Activated CD4-positive, alpha-beta T cell treated with anti-CD3 and anti-CD28 coated beads, Interleukin-2, Interleukin-6, amounts not matched to agents 100 ng/mL and 50 ng/mL, durations not matched to agents 16 hours and 8 hours (primary cell): Measurements from ENCODE around the gene ELMOD3.
"Not testable (repeated sequence)": the region's sequence is repeated elsewhere in the genome, so short reads cannot be mapped to it uniquely, and the experiment has no call there.

Experiments
- DNase-seq: peaks from one replicate; pipeline ENCODE4 v3.0.0-alpha.2; 2020

Gene ELMOD3

DNA sequence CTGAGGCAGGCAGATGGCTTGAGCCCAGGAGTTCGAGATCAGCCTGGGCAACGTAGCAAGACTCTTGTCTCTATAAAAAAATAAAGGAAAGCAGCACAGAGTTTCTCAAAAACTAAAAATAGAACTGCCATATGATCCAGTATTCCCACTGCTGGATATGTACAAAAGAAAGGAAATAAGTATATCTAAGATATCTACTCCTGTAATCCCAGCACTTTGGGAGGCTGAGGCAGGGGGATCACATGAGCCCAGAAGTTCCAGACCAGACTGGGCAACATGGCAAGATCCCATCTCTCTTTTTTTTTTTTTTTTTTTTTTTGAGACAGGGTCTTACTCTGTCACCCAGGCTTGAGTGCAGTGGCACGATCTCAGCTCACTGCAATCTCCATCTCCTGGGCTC lies 24.9 kb upstream of the ELMOD3 start:
- DNase-seq = not testable (repeated sequence)

DNA sequence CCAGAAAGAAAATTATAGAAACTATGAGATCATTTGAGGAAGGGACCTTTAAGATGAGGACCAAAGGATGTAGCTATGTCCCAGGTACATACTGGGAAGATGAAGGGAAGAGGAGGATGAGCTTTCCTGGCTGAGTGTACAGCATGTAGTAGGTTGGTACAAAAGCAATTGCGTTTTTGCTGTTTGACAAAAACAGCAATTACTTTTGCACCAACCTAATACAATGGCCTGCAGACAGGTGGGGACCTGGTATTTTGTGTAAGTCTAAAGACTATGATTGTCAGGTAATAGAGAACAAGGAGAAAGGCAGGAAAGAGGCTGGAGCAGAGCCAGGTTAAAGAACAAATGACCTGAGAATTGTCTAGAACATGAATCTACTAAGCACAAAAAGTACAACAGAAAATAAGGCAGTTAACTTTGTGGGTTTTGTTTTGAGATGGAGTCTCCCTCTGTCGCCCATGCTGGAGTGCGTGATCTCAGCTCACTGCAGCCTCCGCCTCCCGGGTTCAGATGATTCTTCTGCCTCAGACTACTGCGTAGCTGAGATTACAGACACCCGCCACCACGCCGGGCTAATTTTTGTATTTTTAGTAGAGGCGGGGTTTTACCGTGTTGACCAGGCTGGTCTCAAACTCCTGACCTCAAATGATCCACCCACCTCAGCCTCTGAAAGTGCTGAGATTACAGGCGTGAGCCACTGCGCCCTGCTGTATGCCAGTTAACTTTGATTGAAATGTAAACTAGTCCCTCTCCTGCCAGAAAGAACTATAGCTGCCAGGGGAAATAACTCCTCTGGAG lies 23.5 kb upstream of the ELMOD3 start:
- peak; percentile 67 for DNase-seq

DNA sequence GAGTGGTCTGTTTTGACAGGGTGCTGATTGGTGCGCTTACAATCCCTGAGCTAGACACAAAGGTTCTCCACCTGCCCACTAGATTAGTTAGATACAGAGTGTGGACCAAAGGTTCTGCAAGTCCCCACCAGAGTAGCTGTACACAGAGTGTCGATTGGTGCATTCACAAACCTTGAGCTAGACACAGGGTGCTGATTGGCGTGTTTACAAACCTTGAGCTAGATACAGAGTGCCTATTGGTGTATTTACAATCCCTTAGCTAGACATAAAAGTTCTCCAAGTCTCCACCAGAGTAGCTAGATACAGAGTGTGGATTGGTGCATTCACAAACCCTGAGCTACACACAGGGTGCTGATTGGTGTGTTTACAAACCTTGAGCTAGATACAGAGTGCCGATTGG lies 20.7 kb upstream of the ELMOD3 start:
- not testable (repeated sequence) for DNase-seq

DNA sequence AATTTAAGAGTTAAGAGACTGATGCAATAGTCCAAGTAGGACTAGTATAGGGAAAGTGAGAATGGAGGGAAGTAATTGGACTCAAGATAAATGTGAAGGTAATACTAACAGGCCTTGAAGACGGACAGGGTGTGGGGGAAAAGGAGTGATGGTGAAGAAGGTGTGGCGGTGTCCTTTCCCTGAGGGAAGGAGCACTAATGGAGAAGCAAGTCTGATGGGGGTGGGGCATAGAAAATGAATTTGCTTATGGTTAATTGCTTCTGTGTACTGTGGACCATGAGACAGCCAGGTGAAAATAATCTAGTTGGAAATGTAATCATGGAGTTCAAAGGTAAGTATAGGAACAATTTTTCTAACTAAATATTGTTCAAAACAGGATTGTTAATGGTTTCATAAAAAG lies 19.6 kb upstream of the ELMOD3 start:
- DNase-seq = no peak

DNA sequence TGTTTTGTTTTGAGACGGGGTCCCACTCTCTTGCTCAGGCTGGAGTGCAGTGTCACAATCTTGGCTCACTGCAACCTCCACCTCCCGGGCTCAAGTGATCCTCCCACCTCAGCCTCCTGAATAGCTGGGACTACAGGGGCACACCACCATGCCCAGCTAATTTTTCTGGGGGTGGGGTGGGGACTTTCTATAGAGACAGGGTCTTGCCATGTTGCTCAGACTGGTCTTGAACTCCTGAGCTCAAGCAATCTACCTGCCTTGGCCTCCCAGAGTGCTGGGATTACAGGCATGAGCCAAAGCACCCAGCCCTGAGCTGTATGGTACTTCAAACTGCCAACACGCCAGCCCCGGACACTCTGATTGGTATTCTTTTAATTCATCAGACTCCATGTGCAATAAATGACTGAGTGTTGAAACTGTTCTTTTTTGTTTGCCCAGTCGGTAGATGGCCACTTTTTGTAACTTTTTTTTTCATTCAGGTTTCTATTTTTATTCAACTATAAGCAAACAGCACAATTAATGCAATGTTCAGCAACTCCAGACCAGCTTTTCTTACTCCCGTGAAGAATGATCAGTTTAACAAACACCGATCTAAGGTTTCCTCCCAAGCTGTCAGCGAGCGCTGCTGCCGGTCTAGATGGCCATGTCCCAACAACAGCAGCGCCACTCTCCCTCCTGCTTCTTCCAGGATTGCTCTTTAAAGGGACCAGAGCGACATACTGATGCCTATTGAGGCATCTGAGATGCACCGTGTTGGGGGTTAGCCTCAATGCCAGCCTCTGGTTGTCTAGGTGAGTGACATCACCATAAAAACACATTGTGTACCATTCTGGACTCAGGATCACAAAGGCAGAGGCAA lies 14.3 kb upstream of the ELMOD3 start:
- DNase-seq = no peak

DNA sequence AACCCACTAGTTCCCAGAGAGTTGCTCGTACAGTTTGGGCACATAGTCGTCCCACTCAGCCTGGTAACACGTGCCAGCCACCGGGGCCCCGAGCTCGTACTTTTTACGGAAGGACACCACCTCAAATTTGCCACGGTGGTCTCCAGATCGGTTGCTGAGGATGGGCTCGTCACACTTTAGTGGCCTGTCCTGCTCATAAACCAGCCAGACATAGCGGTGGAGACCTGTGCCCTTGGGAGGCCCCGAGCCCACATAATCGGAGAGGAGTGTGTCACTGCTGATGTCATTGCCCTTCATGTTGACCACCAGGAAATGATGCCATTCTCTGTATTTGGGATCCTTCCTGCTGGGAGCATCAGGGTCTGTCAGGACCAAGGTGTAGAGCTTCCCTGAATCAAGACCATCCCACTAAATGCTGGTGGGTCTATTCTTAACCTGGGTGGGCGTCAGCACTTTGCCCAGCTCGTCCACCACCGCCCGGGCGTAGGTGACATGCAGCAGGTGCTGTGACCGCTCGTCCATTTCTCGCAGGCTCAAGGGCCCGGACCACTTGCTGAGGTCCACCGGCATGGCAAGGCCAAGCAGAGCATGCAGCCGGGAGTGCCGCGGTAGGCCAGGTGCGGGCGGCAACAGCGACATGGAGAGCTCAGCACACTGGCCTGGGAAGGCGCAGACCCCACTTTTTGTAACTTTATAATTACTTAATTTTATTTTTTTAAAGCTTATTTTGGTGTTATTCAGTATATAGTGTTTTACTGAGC lies 13.1 kb upstream of the ELMOD3 start:
- no peak for DNase-seq

DNA sequence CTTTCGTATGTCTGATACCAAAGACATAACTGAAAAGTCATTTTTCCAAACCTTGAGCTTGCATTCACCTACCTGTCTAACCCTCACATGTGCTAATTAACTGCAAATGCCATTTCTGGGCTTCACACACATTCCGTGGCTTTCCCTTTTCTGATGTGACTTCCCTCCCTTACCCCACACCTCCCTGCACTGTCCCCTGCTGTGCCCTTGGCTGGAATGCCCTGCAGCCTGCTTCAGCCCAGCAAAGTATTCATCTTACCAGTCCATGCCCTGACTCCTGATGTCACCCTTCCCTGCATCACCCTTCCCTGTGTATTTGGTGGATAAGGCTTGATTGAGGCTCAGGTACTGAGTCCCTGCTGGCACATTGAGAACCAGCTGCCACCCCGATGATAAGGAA lies 12.4 kb upstream of the ELMOD3 start:
- no peak for DNase-seq

DNA sequence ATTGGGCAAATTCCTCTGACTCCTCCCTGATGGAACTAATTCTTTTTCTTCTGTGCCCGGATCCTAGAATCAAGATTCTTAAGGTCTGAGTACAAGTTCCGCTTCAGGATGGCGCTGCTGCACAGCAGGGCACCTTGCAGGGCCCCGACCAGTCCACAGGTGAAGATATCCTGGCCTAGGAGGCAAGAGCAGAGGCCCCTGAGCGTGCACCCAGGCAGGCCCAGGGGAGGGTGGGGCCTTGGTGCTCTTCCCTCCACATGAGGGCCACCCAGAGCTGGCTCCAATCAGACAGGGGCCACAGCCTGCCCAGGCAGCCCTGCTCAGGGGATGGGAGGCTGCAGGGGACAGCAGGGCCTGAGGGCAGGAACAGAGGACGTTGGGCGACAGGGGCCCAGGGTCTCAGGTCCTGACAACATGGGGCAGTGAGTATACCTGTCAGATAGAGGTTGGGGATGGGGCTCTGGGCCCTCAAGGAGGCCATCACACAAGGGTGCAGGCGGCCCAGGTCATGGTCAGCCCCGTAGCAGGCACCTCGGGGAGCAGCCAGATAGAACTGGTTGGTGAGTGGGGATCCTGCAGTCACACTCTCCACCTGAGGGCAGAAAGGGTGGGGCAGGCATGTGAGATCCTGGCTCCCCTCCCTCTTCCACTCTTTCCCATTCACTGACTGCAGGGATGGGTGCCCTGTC lies 11.2 kb upstream of the ELMOD3 start:
- DNase-seq = not testable (repeated sequence)

DNA sequence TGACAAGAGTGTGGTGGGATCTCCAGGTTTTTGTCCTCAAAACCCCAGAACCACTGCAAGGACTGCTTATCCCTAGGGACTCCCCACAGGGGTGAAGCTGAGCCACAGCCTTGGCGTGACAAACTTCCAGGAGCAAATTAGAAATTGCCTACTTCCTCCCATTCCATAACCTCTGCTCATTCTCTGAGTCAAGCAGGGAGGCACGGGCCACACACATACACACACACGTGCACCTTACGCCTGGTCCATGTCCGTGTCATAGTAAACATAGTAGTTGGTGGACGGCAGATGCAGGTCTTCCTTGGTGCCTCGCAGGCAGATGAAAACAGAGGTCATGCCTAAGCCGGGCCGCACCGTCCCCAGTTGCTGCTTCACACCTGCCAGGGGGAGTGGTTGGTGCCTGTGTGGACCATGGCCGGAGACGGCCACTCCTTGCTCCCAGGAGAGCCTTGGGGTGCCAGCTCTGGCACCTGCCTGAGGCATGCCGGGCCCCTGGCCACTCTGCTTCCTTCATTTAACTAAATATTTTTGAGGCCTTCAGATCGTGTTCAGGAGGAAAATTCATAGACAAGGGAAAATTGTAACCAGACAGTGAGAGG lies 10.1 kb upstream of the ELMOD3 start:
- no peak for DNase-seq

DNA sequence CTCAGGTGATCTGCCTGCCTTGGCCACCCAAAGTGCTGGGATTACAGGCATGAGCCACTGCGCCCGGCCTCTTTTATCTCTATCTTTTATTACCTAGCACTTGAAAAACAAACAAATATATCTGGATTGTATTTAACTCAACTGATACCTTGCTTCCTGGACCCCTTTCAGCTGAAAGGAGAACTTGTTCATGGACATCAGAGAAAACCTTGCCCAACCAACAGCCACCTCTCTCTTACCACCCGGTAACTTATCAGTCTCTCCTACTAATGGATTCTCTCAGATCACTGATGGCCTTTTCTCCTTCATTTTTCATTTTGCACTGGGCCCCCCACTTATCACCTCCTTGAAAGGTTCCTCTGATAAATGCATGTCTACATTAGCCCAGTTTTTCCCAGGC lies 7.0 kb upstream of the ELMOD3 start:
- DNase-seq = no peak

DNA sequence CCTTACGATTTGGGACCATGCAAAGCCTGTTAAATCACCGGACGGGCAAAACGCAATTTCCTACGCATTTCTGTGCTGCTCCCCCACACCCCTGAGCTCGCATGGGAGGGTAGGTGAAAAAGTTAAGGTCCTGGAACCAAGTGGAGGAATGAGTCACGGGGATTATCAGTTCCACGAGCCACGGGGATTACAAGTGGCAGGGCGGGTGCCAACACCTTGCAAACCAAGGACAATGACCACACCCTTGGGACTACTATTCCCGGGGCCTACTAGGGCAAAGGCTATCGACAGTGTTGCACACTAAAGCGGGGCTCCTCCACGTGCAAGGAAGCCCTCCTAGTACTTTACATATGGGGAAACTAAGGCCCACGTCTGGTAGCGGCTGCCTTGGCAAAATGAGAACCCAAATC lies 688 bp upstream of the ELMOD3 start:
- peak; percentile 25 for DNase-seq

DNA sequence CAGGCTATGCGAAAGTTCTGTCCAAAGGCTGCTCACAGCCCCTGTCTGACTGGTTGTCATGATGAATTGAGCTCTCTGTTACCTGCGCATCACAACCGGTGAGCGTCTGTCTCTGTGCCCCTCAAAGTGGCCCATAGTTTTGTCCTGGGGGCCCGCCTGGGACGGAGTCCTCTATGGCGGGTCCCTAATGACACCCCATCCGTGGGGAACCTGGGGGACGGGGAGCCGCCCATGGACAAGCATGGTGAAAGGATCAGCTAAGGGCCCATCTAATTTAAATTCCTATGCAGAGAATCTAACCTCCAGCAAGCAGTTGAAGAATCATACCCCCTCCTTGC lies 473 bp downstream of the ELMOD3 start:
- no peak for DNase-seq

DNA sequence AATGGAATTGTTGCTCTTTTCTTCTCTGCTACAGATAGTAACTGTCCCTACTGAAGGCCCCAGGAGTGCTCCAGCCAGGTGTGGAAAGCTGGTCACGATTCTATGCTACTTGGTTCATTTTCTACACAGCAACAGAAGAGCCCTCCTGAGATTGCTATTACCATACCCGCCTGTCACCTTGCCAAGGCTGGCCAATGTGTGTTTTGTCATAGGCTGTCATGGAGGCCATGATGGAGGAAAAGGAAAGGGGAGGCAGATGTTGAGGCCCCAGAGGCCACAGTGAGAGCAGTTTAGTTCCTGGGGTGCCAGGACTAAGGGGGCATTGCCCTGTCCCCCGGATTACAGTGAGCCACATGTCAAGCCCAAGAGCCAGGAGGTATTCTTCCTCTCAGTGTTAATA lies 952 bp downstream of the ELMOD3 start:
- DNase-seq = no peak

DNA sequence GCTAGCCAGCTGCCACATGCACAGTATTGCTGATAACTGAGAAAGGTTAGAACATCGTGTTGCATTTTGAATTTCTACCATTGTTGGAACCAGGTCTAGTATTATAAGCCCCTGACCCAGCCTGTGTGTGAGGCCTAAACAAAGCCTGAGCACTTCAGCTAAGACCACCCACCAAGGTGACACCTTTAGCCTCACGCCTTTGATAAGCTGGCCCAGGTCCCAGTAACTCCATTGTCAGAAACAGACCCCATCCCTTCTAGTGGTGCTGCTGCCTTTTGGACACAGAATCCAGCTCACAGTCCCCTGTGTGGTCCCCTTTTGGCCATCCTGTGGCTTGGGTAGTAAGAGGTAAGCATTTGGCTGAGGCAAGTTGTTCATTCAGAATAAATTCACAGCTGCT lies 1.6 kb downstream of the ELMOD3 start:
- no peak for DNase-seq

DNA sequence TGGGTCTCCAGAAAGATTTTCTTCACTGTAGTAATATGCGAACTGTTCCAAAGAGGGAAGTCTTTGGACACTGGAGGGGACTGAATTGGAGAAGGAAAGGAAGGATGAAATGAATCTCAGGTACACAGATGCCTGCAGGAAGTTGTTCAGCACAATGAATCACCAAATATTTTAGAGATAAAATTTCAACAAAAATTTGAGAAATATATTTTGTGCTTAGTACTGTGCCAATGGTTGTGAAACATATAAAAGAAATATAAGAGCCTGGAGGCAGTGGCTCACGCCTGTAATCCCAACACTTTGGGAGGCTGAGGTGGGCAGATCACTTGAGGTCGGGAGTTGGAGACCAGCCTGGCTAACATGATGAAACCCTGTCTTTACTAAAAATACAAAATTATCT lies 3.2 kb downstream of the ELMOD3 start:
- DNase-seq = no peak

DNA sequence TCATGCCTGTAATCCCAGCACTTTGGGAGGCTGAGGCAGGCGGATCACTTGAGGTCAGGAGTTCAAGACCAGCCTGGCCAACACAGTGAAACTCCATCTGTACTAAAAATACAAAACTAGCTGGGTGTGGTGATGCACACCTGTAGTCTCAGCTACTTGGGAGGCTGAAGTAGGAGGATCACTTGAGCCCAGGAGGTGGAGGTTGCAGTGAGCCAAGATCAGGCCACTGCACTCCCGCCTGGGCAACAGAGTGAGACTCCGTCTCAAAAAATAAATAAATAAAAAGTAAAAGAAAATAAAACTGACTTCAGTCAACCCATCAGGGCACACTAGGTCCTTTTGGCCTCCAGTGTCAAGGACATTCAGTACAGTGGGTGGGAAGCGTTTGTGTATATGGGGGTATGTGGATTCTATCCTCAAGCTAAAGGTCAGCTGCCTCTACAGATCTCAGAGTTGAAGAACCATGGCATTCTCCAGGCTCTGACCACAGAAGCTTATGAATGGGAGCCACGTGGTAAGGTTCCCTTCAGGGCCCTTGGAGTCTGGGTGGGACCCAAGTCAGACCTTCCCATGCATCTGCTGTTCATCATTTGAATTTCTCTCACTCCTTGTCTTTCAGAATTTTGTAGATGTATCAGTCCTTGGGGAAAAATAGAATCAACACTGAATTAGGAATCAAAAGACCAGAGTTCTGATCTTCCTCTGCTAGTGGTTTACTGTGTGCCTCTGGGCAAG lies 8.3 kb downstream of the ELMOD3 start:
- DNase-seq = not testable (repeated sequence)

DNA sequence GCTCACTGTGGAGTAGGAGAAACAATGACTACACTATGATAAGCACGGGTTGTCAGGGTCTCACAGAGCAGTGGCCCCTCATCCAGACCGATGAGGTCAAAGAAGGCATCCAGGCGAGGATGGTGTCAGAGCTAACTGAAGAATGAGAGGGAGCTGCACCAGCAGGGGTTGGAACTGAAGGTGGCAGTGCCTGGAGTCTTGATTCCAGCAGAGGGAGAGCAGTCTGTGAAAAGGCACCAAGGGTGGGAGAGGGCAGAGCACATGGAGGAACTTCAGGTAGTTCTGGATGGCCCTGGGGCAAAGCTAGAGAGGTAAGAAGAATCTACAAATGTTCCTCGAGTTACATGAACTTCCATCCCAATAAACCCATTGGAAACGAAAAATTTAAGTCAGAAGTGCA lies 12.6 kb downstream of the ELMOD3 start:
- DNase-seq = no peak

DNA sequence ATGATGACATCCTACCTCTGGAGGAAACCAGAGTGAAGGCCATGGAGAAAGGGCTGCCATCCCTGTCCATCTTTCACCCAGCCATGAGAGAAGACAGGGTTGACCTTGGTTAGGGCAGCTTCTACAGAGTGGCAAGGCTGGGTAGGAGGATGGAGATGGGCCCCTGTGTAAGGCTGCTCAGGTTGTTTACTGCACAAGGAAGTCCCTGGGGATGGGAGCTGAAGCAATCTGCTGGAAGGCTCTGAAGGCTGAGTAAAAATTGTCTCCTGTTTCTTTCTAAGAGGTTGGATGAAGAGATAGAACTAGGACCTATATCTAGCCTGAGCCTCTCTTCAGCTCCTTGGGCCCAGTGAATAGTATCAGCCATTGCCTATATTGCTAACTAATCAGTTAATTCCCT lies 14.4 kb downstream of the ELMOD3 start:
- DNase-seq = no peak

DNA sequence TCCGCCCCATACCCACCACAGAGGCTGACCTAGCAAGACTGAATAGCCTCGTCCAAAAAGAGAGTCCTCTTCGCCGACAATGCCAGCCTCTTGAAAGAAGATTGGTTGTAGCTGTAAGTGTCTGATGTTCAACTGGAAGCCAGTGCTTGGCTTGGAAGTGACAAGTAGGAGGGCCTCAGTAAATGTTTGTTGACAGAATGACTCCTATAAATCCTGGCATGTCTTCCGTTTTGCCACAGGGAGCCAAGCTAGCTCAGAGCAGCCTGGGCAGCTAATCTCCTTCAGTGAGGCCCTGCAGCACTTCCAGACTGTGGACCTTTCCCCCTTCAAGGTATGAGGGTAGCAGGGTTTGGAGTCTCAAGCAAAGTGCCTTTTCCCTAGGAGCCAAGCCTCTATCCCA lies 14.9 kb downstream of the ELMOD3 start:
- no peak for DNase-seq

DNA sequence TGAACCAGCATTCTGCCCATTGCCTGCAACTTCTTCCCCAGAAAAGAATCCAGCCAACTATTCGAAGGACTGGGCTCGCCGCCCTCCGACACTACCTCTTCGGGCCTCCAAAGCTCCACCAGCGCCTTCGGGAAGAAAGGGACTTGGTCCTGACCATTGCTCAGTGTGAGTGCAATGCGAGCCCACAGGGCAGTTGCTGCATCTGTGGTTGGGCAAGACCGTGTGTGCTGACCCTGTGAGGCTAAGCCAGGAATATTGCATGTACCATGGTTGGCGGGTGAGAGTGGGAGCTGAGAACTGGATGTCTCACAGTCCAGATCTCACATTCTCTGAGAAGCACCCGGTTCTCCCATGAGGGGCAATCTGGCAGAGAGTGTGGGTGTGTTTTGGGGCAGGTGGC lies 16.5 kb downstream of the ELMOD3 start:
- DNase-seq = no peak

DNA sequence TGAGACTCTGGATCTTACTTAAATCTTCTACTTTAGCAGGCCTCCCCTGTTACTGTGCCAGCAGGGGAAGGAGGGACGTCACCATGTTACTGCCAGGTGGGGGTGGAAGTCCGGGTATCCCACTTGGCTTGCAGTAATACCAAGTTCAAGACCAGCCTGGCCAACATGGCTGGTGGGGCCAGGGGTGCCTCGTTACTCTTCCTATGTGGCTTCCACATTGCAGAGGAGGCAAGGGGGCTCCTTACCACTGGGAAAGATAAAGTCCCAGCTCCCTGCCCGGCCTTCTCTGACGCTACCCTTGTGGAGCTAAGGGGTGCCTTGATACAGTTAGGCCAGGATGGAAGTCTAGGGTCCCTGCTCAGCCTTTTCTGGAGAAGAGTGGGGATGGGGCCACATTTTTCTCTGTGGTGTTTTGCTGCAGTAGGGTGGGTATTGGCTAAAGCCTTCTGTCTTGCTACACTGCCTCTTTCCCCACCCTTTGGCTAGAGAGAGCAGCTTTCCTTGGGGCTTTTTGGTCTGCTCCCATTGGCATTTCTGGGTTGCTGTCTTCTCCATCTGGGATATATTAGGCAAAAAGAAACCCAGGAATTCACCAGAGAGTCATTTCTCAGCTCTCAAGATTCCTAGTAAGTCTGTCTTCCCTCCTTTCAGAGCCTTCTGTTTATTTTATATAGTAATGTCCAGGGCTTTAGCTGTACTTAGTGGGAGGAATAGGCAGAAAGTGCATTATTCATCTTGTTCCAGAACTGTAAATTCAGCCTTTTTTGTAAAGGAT lies 21.9 kb downstream of the ELMOD3 start:
- no peak for DNase-seq
